SK-N-MC (cell line): ENCODE results near the gene TCF7L2.

Experiments used
- EZH2 ChIP-seq: fragments of 200-600 bp; sonication (generic); IDR thresholded peaks from one replicate; pipeline ENCODE4 v1.6.1; 2017; ENCODE audit warnings: antibody characterized with exemption
- POLR2AphosphoS5 ChIP-seq: IDR thresholded peaks from 2 replicates; pipeline ENCODE4 v1.6.1; 2012; ENCODE audit warnings: mild to moderate bottlenecking, low read depth, low read length, borderline replicate concordance

DNA sequence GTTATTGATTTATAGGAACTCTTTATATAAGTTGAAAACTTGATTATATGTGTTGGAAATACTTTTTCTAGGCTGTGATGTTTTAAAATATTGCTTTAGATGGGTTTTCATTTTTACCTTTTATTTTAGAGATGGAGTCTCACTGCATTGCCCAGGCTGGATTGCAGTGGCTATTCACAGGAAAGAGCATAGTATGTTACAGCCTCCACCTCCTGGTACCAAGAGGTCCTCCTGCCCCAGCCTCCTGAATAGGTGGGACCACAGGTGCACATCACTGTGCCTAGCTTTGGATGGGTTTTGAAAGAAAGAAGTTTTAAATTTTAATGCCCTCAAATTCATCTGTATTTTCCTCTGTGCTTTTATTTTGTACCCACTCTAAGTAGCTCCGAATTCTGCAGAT, 105.4 kb downstream of the TCF7L2 start:
- TF ChIP-seq EZH2 (no peak), POLR2AphosphoS5 (no peak)
